Measurements from ENCODE around the gene OPCML. TPM values are rescaled to one million over a fixed set of nuclear protein-coding genes. Genes with fewer than 3 reads are reported as not detected.

OPCML gene
- total and polyA plus RNA-seq, 2 of the 13 experiments (the other 11 are each of a cell fraction or from before 2014, with no cell fraction given) = not detected

- TF ChIP-seq CREB3 (CRISPR knock-in tag; IDR thresholded peaks at IDR 0.05) = no peak
- no peak for TF ChIP-seq FOXA3 (CRISPR knock-in tag; IDR thresholded peaks at IDR 0.05)
These were observed 776.4 kb downstream of the OPCML start (continued) for GRCh38 chr11:132755934-132756333.

GRCh38 chr11:132751516-132752250, 780.6 kb downstream of the OPCML start:
- POLR2A ChIA-PET = no interaction called here
- FAIRE-seq = no peak

More at GRCh38 chr11:132751516-132752250, 780.6 kb downstream of the OPCML start:
- no peak overlapping the region for H3K4me2 ChIP-seq (ENCODE audit: low read depth, low read length)
- H4K20me1 ChIP-seq (ENCODE audit: insufficient read depth, low read length) = no peaks in the 10 kb centered on the region
- in situ Hi-C loops (cut with HindIII; ENCODE audit: extremely low pct_ligation_motif_present, low pct_unique_long_range_greater_than_20kb) = no loop called here
- no peaks in the 10 kb centered on the region for H3K36me3 ChIP-seq (replicated peaks in 1 of 2; ENCODE audit: control insufficient read depth in 1 of 2, insufficient read depth in 2 of 2, low read length in 2 of 2)
- CTCF ChIA-PET (ENCODE audit: low intra/inter-chr PET ratio, low total read pairs) = no interaction called here
- H3K27ac ChIP-seq (ENCODE audit: extremely low read length, insufficient read depth, low read length) = no peak overlapping the region
- 29% methylated on average over 3 of the region's 3 CpGs for WGBS (ENCODE audit: low lambda C conversion rate)
- H3K79me2 ChIP-seq (ENCODE audit: insufficient read depth, low read length) = no peaks in the 10 kb centered on the region
- H2AFZ ChIP-seq (ENCODE audit: low read length) = no peak overlapping the region
- no peaks in the 10 kb centered on the region for H3K4me1 ChIP-seq (ENCODE audit: insufficient read depth, low read length)
- intact Hi-C loops (cut with micrococcal nuclease; ENCODE audit: unreplicated experiment) = no loop called here
- ATAC-seq = no peak
- no peak overlapping the region for H3K4me3 ChIP-seq (replicated peaks in 1 of 3; ENCODE audit: insufficient read depth in 1 of 3, low read depth in 2 of 3, low read length in 3 of 3)
- DNase-seq (ENCODE audit: low spot score) = no peak
- no TSS peak for BruUV-seq (replicated peaks)
- TF ChIP-seq TFDP2 (CRISPR knock-in tag; IDR thresholded peaks at IDR 0.05) = no peak
- no peak for TF ChIP-seq HIC2 (CRISPR knock-in tag; IDR thresholded peaks at IDR 0.05; ENCODE audit: low read depth)
- no peak for TF ChIP-seq ZNF710 (CRISPR knock-in tag; IDR thresholded peaks at IDR 0.05; ENCODE audit: borderline replicate concordance)
- no peak for TF ChIP-seq ZNF598 (CRISPR knock-in tag; IDR thresholded peaks at IDR 0.05; ENCODE audit: borderline replicate concordance)
- no peak for TF ChIP-seq CENPT (CRISPR knock-in tag; IDR thresholded peaks at IDR 0.05; ENCODE audit: low read depth)
- no peak for TF ChIP-seq MTA3 (CRISPR knock-in tag; IDR thresholded peaks at IDR 0.05)
- TF ChIP-seq TGIF2 (CRISPR knock-in tag; IDR thresholded peaks at IDR 0.05) = no peak
- TF ChIP-seq ZUFSP (CRISPR knock-in tag; IDR thresholded peaks at IDR 0.05; ENCODE audit: borderline replicate concordance) = no peak
- no peaks in the 10 kb centered on the region for H3K27me3 ChIP-seq (ENCODE audit: control insufficient read depth in 1 of 2, insufficient read depth in 2 of 2, low read length in 2 of 2)
- peaks cover 45% of the 10 kb centered on the region for H3K9me3 ChIP-seq (ENCODE audit: low read length)
- H3K9ac ChIP-seq (ENCODE audit: insufficient read depth, low read depth, low read length) = no peak overlapping the region

Measured in HepG2 (cell line).